GM19043 (cell line): ENCODE results near the gene PEX19.

Experiments
- ATAC-seq: cut with Tn5 transposase; IDR thresholded peaks from one replicate; pipeline ENCODE4 v1.9.1; 2021; ENCODE audit warnings: low read depth; ENCODE audit not compliant: unreplicated experiment

PEX19 gene

DNA sequence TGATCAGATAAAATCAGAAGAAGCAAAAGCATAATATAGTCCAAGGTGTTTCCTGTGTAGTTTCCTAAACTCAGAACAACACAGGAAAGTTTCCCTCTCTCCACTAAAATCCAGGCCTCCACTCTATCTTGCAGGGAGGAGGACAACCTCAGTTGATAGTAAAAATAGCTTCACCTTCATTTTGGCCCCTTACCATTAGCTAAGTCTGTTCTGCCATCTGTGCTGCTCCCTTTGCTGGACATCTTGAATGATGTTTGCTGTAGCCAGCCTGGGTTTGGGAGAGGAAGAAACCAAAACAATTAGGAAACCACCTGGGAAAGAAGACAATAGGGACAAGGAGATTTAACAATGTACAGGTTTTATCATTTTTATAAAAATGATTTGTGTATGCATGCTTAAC, 41.2 kb downstream of the PEX19 start:
- ATAC-seq: no peak

DNA sequence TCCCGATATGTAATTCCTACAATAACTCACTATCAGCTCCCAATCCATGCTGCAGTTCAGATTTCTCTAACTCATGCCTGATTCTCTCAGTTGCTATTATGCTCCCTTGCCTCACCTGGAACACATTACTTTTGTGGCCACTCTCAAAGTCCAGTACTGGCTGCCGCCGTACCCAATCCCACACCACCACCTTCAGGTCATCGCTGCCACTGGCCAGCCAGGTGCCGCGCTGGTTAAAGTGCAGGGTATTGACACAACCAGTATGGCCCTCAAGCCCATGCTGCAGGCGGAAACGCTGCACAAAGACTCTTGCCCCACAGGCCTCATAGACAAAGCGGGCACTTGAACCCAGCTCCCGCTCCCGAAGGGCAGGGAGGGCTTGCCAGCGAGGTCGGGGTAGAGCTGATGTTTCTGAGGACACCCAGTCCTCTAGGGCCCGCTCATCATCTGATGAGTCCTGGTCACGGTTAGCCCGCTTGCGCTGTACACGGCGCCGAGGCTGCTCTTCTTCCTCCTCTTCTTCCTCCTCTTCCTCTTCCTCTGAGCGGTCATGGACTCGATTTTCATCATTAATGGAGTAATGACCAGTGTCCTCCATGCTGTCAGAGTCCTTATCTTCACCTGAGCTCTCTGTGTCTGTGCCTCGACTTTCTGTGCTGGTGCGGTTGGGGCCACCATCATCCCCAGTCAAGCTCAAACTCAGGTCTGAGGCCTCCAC, 45.2 kb downstream of the PEX19 start:
- no peak for ATAC-seq

DNA sequence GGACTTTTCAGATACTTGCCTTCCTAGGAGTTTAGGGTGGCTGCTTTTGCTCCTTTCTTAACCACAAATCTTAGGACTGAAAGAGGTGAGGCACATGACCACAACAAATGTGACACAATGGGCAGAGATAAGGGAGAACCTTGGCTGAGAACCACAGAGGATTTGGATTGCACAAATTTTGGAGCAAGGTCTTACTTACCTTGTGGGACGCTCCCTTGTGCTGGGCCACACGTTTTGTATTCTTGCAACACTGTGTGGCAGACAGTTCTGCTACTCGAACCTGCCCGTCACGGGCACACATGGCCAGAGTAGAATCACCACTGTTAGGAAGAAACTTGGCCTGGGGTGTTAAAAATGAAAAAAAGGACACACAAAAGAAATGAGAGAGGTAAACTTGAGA, 46.5 kb downstream of the PEX19 start:
- no peak for ATAC-seq

DNA sequence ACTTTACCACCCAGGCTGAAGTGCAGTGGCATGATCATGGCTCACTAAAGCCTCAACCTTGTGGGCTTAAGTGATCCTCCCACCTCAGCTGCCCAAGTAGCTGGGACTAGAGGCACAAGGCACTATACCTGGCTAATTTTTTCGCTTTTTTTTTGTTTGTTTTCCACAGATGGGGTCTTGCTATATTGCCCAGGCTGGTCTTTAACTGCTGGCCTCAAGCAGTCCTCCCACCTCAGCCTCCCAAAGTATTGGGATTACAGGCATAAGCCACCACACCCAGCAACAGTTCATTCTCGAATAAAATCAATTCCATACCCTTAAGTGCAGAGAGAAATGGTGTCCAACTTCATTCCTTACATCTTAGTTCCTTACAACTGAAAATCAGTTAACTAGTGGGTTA, 47.4 kb downstream of the PEX19 start:
- ATAC-seq: no peak

DNA sequence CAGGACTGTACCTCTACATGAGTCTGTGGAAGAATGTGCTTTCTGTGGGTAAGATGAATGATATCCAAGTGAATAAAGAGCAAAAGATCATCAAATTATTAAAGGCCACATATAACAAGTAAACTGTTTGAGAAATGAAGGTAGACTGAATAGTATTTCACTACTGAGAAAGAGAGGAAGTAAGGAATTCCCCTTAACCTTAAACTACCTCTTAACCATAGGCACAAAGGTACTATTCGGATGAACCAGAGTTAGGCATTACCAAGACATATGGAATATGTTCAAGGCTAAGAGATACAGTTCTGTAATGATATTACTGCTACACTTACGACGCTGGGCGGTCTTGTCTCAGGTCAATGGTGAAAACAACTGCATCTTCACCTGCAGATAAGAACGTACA, 48.1 kb downstream of the PEX19 start:
- ATAC-seq: no peak

DNA sequence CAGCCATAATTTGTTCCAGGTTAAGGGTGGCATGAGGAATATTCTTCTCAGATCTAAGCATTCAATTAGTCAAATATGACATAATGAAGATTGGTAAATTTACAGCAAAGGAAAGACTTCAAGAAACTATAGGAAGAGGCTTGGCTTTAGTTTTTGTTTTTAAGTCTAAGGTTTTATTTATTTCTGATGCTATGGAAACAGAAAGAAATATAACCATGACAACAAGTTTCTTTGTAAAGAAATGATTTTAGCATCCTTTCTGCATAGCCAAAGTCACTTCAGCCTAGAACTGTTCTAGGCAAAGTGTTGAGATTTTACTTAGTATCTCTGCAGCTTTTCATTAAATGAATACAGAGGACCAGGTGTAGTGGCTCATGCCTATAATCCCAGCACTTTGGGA, 52.0 kb downstream of the PEX19 start:
- ATAC-seq: no peak

DNA sequence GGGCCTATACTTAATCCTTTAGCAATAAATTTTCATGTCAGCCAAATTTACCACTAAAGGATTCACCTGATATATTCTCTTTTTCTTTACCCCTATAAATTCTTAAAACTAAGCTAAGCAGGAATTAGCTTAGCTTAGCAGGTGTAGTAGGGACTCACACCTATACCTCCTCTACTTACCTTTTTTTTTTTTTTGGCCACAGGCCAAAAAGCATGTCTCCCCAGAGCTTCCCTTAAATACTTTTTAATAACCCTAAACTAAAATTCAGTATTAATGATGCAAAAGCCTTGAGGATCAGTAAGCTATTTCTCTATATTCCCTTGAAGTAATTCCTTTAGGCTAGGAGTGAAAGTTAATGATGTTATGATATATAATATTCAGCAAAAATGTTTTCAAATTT, 56.5 kb downstream of the PEX19 start:
- ATAC-seq: no peak

DNA sequence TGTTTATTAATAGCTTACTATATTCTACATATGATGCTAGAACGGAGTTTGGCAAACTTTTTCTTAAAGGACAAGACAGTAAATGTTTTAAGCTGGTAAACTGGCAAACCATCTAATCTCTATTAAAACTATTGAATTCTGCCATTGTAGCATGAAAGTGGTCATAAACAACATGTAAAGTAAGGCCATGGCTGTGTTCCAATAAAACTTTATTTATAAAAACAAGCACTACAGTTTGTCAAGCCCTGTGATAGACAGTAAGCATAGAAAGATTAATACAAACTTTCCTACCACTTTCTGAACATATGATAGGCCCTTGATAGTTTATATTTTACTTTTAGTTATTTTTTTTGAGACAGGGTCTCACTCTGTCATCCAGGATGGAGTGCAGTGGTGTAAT, 57.4 kb downstream of the PEX19 start:
- no peak for ATAC-seq

DNA sequence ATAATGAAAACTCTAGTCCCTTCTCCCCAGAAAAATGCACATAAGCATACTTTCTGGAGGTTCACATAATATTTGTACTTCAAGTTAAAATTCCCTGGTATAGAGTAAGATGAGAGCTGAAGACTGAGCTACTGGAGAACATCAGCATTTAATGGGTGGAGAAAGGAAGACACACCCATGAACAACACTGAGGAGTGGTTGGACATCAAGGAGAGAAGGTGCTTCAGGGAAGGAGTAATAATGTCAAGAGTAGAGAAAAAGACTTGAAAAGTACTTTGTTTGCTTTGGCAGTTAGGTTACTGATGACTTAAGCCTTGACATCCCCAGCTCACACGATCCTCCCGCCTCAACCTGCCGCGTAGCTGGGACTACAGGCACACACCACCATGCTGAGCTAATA, 57.9 kb downstream of the PEX19 start:
- ATAC-seq: no peak
